HG02870 (cell line): ENCODE data around the gene PTPN13.

Source experiments
- ATAC-seq: cut with Tn5 transposase; IDR thresholded peaks from one replicate; pipeline ENCODE4 v1.9.1; 2021; ENCODE audit warnings: mild to moderate bottlenecking, moderate library complexity; ENCODE audit not compliant: unreplicated experiment

PTPN13 gene

DNA sequence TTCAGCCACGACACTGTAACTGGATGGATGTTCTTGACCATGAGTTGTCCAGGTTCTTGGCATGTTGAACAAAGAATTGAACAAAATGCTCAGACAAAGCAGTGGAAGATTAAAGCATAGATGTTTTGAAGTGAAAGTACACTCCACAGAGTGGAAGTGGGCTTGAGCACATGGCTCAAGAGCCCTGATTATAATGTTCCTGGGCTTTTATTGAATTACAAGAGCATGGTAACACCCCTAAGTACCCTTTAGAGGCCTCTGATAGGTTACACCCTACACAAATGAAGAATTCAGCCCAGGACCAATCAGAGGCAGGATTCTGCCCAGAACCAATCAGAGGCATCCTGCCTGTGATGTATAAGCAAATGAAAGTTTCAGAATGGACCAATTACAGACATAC, 221.5 kb downstream of the PTPN13 start:
- no peak for ATAC-seq

DNA sequence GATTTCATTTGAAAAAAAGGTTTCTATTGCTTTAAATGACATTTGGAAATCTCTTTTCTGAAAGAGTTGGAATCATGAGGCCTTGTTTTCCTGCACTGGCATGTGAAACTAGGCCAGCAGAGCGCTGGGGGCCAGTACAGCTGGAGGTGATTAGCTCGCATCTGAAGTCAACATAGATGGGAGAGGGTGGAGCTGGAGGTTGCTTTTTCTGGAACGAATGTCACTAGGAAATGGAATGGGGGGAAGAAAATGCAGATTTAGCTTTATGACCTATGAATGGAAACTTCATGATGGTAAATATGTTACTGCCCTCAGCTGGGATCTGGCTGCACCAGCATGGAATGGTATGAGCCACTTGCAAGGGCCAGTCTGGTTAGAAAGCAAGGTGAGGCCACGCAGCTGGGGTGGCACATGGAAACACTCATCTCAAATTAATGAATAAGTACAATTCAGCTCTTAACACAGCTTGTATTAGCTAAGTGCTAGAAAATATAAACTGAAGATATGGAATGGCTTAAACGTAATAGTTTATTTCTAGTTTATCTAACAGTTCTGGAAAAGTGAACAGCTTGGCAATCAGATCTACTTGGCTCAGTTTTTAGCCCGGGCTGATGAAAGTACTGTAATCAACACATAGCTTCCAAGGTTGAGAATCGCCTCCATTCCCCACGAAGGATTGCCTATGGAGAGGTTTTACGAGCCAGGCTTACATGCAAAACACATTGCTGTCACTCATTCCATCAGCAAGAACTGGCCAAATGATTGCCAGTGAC, 222.6 kb downstream of the PTPN13 start:
- no peak for ATAC-seq

DNA sequence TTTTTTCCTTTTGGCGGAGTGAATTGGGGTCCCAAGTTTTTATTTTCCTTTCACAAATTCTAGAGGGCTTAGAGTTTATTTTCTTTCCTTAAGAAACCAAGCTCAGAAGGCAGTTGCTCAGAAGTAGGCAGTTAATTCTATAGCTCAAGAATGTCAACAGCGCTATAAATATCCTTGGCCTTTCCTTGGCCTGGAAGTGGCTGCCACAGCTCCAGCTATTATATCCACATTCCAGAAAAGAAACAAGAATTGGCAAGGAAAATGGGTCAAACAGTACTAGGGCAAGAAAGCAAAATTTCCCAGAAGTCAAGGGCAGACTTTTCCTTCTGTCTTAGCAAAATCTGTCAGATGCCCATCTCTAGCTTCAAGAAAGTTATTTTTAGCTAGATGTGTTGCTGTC, 224.1 kb downstream of the PTPN13 start:
- ATAC-seq, result no peak

DNA sequence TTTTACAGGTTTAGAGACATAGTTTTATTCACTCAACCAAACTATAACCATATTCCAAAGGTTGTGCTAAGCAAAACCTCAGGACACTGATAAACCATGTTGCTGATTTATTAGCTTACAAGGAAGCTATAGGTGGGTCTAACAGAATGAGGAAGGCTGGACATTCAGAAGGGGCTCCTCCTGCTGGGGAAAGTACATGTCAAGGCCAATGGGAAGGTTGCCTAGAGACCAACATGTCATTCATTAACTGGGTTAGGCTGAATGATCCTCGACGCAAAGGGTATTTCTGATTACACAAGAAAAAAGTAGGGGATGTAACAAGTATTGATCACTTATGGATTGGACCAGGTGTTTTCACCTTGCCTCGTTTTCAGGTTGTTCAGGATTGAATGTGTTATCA, 224.7 kb downstream of the PTPN13 start:
- ATAC-seq, result no peak

DNA sequence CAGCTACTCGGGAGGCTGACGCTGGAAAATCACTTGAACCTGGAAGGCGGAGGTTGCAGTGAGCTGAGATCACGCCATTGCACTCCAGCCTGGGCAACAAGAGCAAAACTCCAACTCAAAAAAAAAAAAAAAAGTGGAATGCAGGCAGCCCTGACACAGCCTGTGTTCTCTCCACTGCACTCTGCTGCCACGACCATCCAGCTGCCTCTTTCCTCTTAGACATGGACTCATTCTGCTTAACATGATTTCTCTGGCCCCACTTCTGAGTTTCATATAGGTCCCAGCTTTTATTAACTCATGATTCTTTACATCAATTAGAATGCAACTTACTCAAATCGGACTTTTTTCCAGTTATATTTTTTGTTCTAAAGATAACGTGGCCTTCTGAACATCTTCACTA, 225.4 kb downstream of the PTPN13 start:
- no peak for ATAC-seq

DNA sequence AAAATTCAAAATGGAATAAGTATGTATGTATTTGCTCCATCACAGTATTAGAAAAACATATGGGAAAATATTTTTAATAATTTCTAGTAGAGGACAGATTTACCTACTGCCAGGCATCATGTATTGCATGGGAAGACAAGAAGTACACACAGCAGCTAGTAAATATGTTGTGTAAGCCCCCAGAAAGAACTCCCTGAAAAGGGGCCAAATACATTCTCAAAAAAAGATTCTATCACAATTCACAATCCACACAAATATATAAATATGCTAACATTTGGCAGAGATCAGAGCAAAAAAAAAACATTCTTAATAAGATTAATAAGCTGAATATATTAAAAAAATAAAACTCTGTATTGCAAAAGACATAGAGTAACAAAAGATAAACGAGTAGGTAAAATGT, 227.0 kb downstream of the PTPN13 start:
- no peak for ATAC-seq

DNA sequence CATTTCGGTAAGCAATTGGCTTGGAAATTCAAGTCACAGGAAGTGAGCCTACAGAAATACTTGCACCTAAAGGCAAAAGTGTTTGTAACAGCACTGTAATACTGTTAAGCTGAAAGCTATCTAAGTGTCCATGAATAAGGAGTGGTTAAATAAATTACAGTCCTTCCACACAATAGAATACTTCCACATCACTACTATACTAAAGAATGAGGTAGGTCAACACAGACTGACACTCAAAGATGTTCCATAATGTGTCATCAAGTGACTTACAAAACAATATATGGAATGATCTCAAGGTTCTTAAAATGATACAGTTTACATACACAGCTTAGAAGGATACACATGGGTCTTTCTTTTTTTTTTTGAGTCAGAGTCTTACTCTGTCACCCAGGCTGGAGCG, 228.0 kb downstream of the PTPN13 start:
- no peak for ATAC-seq

DNA sequence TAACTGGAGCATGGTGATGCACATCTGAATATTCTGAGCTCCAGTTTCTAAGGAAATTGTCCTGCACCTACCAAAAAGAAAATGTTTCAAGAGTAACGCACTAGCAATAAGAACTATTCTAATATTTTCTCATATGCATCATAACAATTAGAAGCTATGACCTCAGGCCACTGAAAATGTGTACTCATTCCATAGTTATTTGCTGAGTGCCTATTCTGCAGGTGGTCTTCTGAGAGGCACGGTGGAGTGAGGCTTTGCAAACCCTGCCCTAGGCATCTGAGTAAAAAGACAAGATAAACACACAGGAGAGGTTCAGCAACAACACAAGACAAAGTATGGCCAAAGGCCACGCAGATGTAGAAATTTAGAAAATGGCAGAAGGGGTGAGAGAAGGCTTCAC, 231.4 kb downstream of the PTPN13 start:
- ATAC-seq, result no peak

DNA sequence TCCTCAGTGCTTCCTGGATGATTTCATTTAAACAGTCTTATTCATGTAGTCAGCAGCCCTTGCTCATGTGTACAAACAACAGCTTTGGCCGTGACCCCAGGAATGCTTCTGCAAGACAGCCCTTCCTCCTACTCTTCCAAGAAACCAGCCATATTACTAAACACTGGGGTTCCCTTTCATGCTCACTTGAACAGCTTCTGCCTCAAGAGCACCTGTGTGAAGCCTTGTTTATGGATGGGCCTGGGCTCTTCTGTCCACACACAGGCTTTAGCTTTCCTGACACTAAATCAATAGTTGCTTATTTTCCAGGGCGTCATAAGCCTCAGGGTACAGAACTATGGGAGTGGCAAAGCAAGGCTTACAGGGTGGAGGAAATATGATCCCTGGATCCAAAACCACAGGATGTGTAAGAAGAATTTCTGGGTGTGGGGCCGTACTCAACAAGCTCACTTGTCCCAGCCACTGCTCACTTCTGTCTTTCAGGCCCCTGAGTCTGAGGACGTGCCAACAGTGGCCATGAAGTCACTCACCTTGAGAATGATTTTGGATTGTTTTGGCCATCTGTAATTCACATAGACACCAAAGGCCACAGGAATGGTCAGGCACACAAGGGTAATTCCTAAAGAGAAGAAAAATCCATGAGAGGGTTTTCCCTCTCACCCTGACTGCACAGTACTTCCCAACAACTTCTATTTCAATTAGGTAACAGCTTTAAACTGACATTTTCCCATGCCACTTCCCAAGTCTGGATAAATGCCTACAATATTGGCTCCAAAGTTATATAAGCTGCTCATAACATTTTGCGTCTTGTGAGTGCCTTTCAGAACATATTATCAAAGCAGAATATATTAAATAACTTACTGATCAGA, 237.4 kb downstream of the PTPN13 start:
- no peak for ATAC-seq

DNA sequence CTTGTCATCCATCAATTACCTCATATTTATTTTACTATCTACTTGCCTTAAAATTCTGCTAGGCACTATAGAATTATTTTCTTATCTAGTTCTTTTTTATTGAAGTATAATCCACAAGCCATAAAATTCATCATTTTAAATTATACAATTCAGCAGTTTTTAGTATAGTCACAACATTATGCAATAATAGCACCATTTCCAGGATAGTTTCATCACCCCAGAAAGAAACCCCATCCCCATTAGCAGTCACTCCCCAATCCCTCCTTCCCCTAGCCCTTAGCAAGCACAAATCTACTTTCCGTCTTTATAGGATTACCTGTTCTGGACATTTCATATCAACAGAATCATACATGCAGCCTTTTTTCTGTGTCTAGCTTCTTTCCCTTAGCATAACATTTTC, 239.5 kb downstream of the PTPN13 start:
- no peak for ATAC-seq

DNA sequence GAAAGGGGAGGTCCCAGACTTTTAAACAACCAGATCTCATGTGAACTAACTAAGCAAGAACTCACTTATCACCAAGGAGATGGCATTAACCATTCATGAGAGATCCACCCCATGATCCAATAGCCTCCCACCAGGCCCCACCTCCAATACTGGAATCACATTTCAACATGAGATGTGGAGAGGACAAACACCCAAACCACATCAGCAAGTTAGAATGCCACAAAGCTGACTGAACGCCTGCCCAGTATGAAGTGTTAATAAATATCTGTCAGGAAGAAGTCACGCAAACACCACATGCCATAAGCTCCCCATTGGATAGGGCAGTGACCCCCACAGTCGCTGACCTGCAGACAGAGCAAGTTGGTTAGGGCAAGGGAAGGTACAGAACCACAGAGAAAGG, 240.8 kb downstream of the PTPN13 start:
- no peak for ATAC-seq

DNA sequence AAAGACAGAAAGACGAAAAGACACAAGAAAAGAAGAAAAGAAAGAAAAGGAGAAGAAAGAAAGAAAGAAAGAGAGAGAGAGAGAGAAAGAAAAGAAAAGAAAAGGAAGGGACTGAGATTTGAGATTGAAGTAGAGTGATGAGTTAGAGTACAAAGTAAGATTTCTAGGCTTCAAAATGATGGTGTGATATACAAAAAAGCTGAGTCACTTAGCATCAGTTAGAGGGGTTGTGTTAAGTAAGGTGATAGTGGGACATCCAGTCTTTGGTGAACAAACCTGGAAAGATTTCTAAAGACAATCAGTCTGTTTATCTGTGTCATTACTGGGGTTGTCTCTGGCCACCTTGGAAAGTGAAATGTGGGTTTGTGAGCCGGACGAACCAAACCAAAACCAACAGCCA, 241.6 kb downstream of the PTPN13 start:
- ATAC-seq, result no peak

DNA sequence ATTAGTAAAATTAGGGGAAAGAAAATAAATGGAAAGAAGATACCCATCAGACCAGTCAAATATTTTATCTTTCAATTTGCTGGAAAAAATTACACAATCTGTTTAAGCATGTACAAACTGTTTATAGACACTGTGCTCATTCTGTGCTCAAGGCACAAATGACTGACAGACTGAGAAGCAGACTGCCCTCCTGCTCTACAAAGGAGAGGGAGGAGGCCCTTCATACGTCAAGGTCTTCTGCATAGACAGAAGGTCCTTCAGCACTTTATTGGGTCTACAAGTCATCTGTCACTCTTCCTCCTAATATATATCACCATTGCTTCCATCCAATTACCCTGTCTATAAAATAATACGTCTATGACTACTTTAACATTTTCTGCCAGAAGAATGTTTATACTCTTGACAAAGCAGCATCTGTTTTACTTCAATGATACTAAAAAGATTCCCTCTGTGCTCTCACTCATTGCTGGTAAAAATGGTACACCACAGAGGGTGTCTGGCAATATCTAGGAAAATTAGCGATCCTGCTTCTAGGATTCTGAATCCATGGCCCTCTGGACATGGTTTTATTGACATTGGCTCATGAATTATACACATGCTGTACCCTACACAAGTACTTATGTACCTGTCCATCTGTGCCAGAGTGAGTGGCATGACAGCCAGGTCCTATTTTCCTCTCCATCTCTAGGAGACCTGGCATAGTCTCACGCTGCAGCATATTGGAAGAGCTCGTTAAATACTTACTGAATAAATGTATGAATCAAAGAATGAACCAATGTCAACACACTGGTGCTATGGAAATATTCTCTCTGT, 243.8 kb downstream of the PTPN13 start:
- ATAC-seq, result no peak

DNA sequence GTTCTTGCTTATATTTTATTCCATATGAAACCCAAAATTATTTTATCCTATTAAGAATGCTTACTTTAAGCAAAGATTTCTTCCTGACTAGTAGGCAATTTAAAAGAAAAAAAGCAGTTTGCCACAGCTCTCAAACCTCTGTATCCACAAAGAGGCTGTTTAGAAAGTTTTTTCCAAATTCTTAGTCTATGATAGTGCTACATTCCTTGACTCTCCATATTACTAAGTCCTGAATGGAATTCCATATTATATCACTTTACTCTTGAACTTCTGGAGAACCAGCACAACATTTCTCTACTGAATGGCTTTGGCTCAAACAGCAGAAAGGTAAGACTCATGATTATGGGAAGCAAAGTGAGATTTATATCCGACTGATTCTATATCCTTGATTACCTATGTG, 246.7 kb downstream of the PTPN13 start:
- no peak for ATAC-seq

DNA sequence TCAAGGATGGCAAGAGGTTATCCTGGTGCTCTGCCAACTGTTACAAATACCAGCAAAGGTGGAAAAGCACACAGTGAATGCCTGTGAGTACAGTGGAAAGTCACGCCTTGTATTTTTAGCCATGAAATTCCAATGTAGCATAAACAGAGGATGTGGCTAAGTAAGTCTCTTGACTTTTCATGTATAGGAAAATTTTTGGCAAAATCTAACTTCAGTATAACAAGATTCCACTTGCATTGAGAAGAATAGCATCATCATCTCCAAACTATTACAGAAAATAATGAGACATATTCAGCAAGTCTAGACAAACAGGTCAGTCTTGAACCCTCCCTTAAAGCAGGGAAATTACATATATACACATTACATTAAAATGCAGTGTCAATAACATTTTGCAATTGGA, 247.2 kb downstream of the PTPN13 start:
- ATAC-seq, result no peak

DNA sequence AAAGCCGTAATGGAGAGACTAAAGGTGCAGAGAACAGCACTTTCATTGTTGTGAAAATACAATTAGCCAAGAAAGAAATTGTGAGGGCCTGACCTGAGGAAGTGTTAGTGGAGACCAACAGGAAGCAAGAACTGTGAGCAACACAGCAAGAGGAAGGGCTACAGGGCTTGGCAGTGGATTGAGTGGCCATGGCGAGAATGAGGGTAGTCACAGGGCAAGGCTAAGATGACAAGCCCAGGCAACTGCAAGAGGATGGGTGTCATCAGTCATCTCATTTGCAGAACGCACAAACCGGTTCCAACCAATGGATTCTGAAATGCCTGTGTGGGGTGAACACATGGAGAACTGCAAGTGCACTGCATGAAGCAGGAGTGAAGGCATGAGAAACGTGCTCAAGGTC, 251.5 kb downstream of the PTPN13 start:
- ATAC-seq, result no peak

DNA sequence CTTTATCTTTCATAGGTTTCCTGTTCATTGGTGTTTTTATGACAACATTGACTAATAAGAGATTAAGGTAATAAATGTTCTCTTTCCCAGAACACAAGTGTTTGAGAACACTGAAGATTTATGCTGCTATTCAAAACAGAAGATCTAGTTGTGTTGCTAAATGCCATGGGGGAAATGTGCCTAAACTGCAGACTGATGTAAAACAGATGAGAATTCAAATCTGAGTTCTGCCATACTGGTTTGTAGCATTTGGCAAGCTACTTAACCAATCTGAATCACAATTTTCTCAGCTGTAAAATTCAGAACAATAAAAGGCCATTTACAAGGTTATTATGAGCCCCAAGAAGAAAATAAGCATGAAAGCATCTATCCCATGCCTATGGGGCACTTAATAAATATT, 252.8 kb downstream of the PTPN13 start:
- ATAC-seq, result no peak

DNA sequence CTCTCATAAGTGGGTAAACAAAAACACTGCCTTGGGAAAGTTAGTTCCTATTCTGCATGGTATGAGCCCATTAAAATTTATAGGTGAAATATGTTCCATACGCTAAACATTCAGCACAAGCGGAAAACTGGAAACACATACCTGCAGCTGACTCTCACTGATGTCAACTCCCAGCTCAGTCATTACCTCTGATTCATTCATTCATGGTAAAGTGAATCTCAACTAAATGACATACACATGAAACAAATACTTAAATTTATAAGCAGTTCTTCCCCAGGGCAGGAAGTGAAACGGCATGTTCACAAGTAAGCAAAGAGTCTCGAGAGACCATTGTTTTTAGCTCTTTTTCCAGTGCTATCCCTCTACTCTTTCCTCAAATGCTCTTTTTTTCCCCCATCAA, 253.5 kb downstream of the PTPN13 start:
- no peak for ATAC-seq

DNA sequence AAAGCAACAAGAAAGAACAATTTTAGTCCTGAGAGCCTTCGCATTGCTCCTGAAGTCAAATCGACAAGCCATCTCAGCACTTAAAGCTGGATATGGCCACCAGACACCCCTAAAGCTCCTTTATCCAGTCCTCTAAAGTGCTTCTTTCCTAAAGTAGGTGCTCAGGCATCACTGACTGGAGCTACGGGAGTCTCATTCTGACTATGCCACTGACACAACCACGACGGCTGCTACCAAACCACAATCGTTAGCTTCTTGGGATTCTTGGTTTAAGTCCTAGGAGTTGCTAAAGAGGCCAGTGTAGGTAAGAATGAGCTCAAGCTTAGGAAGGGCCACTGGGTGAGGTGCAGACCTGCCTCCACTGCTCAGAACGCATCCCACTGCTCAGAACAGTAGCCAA, 254.0 kb downstream of the PTPN13 start:
- ATAC-seq, result no peak

DNA sequence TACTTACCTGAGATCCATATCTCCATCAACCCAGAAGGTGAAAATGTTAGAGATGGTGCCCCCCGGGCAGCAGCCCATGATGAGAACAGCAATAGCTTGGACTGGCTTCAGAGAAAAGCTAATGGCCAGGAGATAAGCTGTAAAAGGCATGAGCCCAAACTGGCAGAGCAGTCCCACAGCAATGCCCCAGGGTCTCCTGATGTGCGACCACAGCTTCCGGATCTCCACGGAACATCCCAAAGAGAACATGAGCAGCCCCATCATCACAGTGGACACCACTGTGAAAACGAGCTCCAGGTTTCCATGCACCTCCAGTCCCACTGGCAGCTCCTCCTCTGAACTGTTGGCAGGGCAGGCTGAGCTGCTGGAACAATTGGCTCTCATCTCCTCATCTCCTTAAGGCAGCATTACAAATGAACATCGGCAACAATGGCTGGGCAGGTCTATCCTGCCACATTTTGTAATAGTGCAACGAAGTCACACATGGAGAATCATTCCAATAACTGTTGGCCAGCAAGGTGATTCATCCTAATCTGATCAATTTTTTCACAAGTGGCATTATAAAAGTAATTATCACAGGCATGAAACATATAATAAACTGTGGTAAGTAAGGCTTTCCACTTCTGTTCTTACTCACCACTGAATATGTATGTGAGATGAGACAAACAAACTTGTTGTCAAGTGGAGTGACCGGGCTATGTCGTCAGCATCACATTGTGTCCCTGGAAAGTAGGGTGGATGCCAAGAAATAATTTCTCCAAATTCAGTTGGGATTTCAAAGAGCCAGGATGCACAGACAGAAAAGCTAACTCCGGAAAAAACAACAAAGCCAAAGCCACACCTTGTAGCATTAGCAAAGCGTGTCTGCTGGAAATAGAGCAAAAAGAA, 254.9 kb downstream of the PTPN13 start, which contains the start of gene SLC10A6:
SLC10A6 (minus strand) TSS at position 653 of the 888 bp plus-strand sequence; CDS start at position 384, 269 bp downstream.
- no peak for ATAC-seq
